Fibroblast of lung (primary cell): ENCODE data around the gene C10orf143. TPM values are rescaled to one million over a fixed set of nuclear protein-coding genes. Genes with fewer than 3 reads are reported as not detected.

Experiments used
- DNase-seq, 2 donors: peaks; one replicate each; pipeline versions ENCODE4 v3.0.0 to v3.0.0-alpha.2; 2010; ENCODE audit warnings: low read depth in 2 of 2
- H2AFZ ChIP-seq: 2 replicates; pipeline ENCODE4 v1.5.1; 2012; ENCODE audit warnings: low read length, control low read depth, inconsistent platforms
- H3K27ac ChIP-seq: 2 replicates; pipeline ENCODE4 v1.5.1; 2011; ENCODE audit warnings: low read length, control low read depth; ENCODE audit not compliant: insufficient read depth
- H3K27me3 ChIP-seq: 2 replicates; pipeline ENCODE4 v1.5.1; 2011; ENCODE audit warnings: mild to moderate bottlenecking, low read length; ENCODE audit not compliant: control insufficient read depth, insufficient read depth
- H3K36me3 ChIP-seq: 2 replicates; pipeline ENCODE4 v1.5.1; 2011; ENCODE audit warnings: low read length; ENCODE audit not compliant: control insufficient read depth, insufficient read depth
- H3K4me1 ChIP-seq: 2 replicates; pipeline ENCODE4 v1.5.1; 2011; ENCODE audit warnings: low read length; ENCODE audit not compliant: control insufficient read depth, insufficient read depth; ENCODE audit errors: extremely low read depth
- H3K4me2 ChIP-seq: 2 replicates; pipeline ENCODE4 v1.5.1; 2011; ENCODE audit warnings: low read length, control low read depth; ENCODE audit not compliant: insufficient read depth; ENCODE audit errors: extremely low read depth
- H3K4me3 ChIP-seq, 4 experiments: fragments of 200-600 bp in 1 of 4; sonication (generic) in 1 of 4; replicated peaks in 1 of 4; 2 replicates each; pipeline ENCODE4 v1.5.1; 2011 to 2016; ENCODE audit warnings: low read length in 4 of 4, low read depth in 3 of 4, mild to moderate bottlenecking in 3 of 4, control low read depth in 2 of 4, inconsistent platforms in 1 of 4, mixed read lengths in 1 of 4; ENCODE audit not compliant: insufficient read depth in 1 of 4; ENCODE audit errors: control extremely low read depth in 1 of 4
- H3K79me2 ChIP-seq: 2 replicates; pipeline ENCODE4 v1.5.1; 2012; ENCODE audit warnings: mild to moderate bottlenecking, low read length, inconsistent platforms; ENCODE audit not compliant: control insufficient read depth, insufficient read depth
- H3K9ac ChIP-seq: 2 replicates; pipeline ENCODE4 v1.5.1; 2011; ENCODE audit warnings: mild to moderate bottlenecking, low read length, control low read depth; ENCODE audit not compliant: insufficient read depth
- H3K9me3 ChIP-seq: 2 replicates; pipeline ENCODE4 v1.5.1; 2012; ENCODE audit warnings: low read depth, low read length; ENCODE audit not compliant: control insufficient read depth, insufficient read depth
- H4K20me1 ChIP-seq: 2 replicates; pipeline ENCODE4 v1.5.1; 2011; ENCODE audit warnings: low read length; ENCODE audit not compliant: control insufficient read depth, insufficient read depth; ENCODE audit errors: extremely low read depth
- EZH2 ChIP-seq: IDR thresholded peaks from 2 replicates; pipeline ENCODE4 v1.5.1; 2012; ENCODE audit warnings: low read length, control low read depth, mild to moderate bottlenecking; ENCODE audit errors: missing control alignments
- polyA plus RNA-seq, 2 donors: library from polyadenylated mRNA; depleted of rRNA in 1 of 2; stranded (reverse) in 1 of 2; unstranded in 1 of 2; fragments of >200 nt; gene quantifications; 2 replicates each; pipeline ENCODE4 v1.2.1, GENCODE V29; 2011 to 2012; ENCODE audit warnings: missing spikeins in 1 of 2
- total RNA-seq: library from RNA; depleted of rRNA; stranded (reverse); fragments of >200 nt; gene quantifications from 2 replicates; pipeline ENCODE4 v1.2.1, GENCODE V29; 2014
- TF ChIP-seq, protein P1 (sequence below), 2 donors: IDR thresholded peaks in 1 of 2; conservative IDR thresholded peaks in 1 of 2; 1 replicate in 1 of 2; 2 replicates in 1 of 2; pipeline ENCODE4 v1.5.1; 2011 to 2012; ENCODE audit warnings: low read length in 2 of 2, control low read depth in 1 of 2, inconsistent platforms in 1 of 2, low read depth in 1 of 2, mild to moderate bottlenecking in 1 of 2

C10orf143 gene
- total and polyA plus RNA-seq, 2 donors (not counting 1 experiment from before 2014, with no cell fraction given), result 1.5 to 2.0 TPM

- Histone ChIP-seq H3K36me3 (no peaks in the 10 kb centered on the region), H2AFZ (no peak overlapping the region), H3K4me3 (no peak overlapping the region), H4K20me1 (no peaks in the 10 kb centered on the region), H3K9me3 (no peaks in the 10 kb centered on the region), H3K4me1 (no peaks in the 10 kb centered on the region), H3K79me2 (no peaks in the 10 kb centered on the region), H3K4me2 (no peak overlapping the region), H3K27ac (no peak overlapping the region), H3K27me3 (no peaks in the 10 kb centered on the region), H3K9ac (no peak overlapping the region)
- no peak for DNase-seq
- TF ChIP-seq, protein P1, sequence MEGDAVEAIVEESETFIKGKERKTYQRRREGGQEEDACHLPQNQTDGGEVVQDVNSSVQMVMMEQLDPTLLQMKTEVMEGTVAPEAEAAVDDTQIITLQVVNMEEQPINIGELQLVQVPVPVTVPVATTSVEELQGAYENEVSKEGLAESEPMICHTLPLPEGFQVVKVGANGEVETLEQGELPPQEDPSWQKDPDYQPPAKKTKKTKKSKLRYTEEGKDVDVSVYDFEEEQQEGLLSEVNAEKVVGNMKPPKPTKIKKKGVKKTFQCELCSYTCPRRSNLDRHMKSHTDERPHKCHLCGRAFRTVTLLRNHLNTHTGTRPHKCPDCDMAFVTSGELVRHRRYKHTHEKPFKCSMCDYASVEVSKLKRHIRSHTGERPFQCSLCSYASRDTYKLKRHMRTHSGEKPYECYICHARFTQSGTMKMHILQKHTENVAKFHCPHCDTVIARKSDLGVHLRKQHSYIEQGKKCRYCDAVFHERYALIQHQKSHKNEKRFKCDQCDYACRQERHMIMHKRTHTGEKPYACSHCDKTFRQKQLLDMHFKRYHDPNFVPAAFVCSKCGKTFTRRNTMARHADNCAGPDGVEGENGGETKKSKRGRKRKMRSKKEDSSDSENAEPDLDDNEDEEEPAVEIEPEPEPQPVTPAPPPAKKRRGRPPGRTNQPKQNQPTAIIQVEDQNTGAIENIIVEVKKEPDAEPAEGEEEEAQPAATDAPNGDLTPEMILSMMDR (conservative IDR thresholded peaks at IDR 0.05 in 1 of 2, IDR thresholded peaks at IDR 0.05 in 1 of 2; ENCODE audit: low read depth in 1 of 2, low read length in 2 of 2), result no peak
- no peak for TF ChIP-seq EZH2
Measured at GRCh38 chr10:130074639-130075038, 36.0 kb downstream of the C10orf143 start.

DNA sequence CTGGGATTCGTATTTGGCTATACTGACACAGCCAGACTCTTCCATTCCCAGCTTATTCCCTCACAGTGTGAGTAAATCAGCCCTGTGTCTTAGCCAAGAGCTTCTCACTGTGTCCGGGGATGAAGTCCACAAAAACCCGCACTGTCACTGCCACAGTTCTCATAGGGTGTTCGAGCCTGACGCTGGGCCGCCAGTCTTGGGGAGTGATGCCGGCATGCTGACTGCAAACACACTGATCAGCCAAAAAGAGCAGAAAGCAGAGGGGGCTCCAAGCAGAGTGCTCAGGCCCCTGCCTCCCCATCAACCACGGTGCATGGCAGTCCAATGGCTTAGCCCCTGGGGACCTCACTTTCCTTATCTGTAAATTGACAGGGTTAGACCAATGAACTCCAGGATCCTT lies 36.7 kb downstream of the C10orf143 start:
- TF ChIP-seq, protein P1 (conservative IDR thresholded peaks at IDR 0.05 in 1 of 2, IDR thresholded peaks at IDR 0.05 in 1 of 2; ENCODE audit: low read depth in 1 of 2, low read length in 2 of 2), result no peak
- TF ChIP-seq EZH2, result no peak
- no peak overlapping the region for H2AFZ ChIP-seq
- H3K4me2 ChIP-seq, result no peak overlapping the region
- no peaks in the 10 kb centered on the region for H4K20me1 ChIP-seq
- H3K27ac ChIP-seq, result no peak overlapping the region
- H3K4me1 ChIP-seq, result no peaks in the 10 kb centered on the region
- H3K9ac ChIP-seq, result no peak overlapping the region
- H3K36me3 ChIP-seq, result no peaks in the 10 kb centered on the region
- no peaks in the 10 kb centered on the region for H3K79me2 ChIP-seq
- H3K9me3 ChIP-seq, result no peaks in the 10 kb centered on the region
- no peaks in the 10 kb centered on the region for H3K27me3 ChIP-seq
- no peak overlapping the region for H3K4me3 ChIP-seq
- no peak for DNase-seq

DNA sequence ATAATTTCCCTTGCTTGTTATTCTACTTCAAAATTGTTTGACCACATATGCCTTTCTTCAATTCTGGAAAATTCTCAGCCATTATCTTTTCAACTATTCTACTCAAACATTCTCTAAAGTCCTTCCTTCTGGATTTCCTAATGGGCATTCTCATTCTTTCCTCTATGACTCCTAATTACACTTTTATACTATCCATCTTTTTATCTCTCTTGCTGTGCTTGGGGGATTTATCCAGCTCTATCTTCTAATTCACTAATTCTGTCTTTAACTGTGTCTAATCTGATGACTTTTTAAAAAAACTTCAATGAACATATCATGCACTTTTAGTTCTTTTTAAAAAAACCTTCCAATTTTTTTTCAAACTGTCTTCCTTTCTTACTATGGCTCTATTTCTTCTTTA lies 38.4 kb downstream of the C10orf143 start:
- no peaks in the 10 kb centered on the region for H3K27me3 ChIP-seq
- no peaks in the 10 kb centered on the region for H3K9me3 ChIP-seq
- no peak overlapping the region for H3K9ac ChIP-seq
- no peaks in the 10 kb centered on the region for H3K4me1 ChIP-seq
- no peak overlapping the region for H3K4me3 ChIP-seq
- no peak overlapping the region for H3K4me2 ChIP-seq
- no peak for DNase-seq
- no peaks in the 10 kb centered on the region for H4K20me1 ChIP-seq
- no peak overlapping the region for H2AFZ ChIP-seq
- H3K27ac ChIP-seq, result no peak overlapping the region
- TF ChIP-seq EZH2, result no peak
- TF ChIP-seq, protein P1 (conservative IDR thresholded peaks at IDR 0.05 in 1 of 2, IDR thresholded peaks at IDR 0.05 in 1 of 2; ENCODE audit: low read depth in 1 of 2, low read length in 2 of 2), result no peak
- H3K36me3 ChIP-seq, result no peaks in the 10 kb centered on the region
- H3K79me2 ChIP-seq, result no peaks in the 10 kb centered on the region
